NCI-H510A treated with DMSO at 0.1 percent for 48 hours (cell line): ENCODE measurements around the gene NOL9.

Experiments
- DNase-seq: peaks from one replicate; lab custom pipeline; 2025; lab: John Stamatoyannopoulos, UW

Gene NOL9

GRCh38 chr1:6489383-6489765 is 64.9 kb downstream of the NOL9 start:
- DNase-seq: no peak

- no peak for DNase-seq
Observed at GRCh38 chr1:6488602-6489382, 65.5 kb downstream of the NOL9 start.

DNA sequence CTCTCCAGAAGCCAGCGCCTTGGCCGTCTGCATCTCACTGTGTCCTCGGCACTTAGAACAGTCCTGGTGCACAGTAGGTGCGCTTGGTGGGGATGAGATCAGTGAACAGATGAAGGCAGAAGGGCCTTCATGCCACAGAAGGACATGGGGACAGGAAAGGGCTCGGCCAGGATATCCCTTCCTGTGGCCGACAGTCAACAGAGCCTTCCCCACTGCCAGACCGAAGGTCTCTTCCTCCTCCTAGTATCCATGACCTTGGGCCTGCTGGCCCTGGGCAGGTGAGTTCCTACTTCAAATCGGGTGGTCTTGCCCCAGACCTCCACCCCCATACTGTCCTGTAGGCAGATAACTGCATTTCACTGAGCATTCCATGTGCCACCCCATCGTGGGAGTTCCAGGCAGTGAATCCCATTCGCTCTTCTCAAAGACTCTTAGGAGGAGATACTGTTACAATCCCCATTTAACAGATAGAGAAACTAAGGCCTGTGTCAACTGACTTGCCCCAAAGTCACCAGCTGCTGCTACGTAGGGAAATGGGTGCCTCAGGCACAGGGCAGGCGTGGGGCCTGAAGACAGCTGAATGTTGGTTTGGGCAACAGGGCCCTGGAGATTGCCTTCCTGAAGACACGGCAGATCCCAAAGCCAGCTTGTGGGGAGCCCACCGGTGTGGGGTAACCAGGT is 66.4 kb downstream of the NOL9 start:
- no peak for DNase-seq

GRCh38 chr1:6486433-6487011 is 67.8 kb downstream of the NOL9 start:
- DNase-seq: peak; percentile 94

DNA sequence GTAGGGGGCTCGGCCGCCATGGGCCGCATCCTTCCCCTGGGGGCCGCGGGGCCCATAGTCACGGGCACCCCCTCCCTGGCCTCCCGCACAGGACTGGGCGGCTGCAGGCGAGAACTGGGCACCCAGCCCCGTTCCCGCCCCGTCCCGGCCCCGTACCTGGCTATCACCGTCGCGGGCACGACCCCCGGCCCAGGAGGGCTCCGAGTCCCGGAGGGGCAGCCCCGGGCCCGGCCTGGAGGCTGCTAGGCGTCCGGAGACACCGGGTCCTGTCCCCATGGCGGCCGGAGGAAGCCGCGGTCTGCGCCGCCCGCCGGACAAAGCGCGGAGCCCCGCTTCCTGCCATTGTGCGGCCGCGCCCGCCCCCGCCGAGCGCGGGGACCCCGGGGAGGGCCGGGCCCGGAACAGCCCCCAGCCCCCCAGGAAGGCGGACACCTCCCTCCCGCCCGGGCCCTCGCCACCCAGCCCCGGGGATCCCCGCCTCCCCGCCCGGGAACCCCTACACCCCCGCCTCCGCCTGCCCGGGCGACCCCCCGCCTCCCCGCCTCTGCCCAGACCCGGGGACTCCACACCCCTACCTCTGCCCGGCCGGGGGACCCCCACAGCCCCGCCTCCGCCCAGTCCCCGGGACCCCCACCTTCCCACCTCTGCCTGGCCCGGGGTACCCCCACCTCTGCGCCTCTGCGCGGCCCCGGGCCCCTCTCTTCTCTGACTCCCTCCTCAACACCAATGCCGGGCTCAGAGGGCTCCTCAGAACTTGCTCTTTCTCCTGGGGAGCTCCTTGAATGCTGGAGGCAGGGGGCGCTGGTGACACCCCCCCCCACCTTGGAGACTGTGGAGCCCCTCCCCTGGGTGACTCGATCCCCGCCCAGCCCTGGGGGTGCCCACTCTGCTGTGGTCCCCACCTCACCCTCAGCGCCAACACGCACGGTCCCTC is 68.9 kb downstream of the NOL9 start:
- no peak for DNase-seq

- no peak for DNase-seq
Observed at GRCh38 chr1:6484826-6485167, 69.5 kb downstream of the NOL9 start.

GRCh38 chr1:6483761-6484117 is 70.6 kb downstream of the NOL9 start:
- DNase-seq: no peak

- peak; percentile 88 for DNase-seq
Observed at GRCh38 chr1:6483017-6483760, 71.1 kb downstream of the NOL9 start.

DNA sequence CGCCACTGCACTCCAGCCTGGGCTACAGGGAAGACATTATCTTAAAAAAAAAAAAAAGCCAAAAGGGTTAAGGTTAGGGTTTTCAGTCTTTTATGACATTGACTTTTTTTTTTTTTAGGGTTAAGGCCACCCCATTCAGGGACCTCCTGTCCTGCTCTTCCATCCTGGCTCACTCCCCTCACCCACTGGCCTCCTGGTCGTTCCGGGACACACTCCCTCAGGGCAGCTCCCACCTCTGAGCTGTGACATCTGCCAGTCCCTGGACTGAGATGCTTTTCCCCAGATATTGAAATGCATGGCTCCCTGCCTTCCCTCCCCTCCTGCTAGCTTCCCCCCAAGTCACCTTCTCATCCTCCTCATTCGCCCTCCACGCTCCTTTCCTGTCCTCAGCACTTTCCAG is 72.5 kb downstream of the NOL9 start:
- no peak for DNase-seq

GRCh38 chr1:6477039-6477820 is 77.1 kb downstream of the NOL9 start:
- DNase-seq: no peak

GRCh38 chr1:6476483-6476882 is 77.8 kb downstream of the NOL9 start:
- no peak for DNase-seq

- DNase-seq: peak; percentile 45
Observed at GRCh38 chr1:6475381-6476133, 78.8 kb downstream of the NOL9 start.

- peak; percentile 68 for DNase-seq
Observed at GRCh38 chr1:6474815-6475282, 79.5 kb downstream of the NOL9 start.

GRCh38 chr1:6473974-6474814 is 80.1 kb downstream of the NOL9 start:
- DNase-seq: peak; percentile 98

DNA sequence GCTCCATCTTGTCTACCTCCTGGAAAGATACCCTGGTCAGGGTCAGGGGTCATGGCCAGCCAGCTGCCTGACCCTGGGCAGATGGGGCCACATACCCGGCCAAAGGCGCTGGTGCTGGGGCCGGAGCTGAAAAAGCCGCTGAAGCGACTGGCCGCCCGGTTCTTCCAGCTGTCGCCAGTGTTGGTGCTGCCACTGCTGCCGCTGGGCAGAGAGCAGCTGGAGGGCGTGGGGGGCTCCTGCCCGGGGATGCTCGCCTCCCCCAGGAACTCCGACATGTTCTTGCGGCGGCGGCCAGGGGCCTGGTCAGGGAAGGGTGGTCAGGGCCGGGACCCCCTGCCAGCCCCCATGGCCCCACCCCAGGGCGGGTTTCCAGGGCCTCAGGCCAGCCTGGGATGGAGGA is 81.2 kb downstream of the NOL9 start:
- no peak for DNase-seq

GRCh38 chr1:6472391-6472790 is 81.9 kb downstream of the NOL9 start:
- DNase-seq: no peak

GRCh38 chr1:6471970-6472368 is 82.3 kb downstream of the NOL9 start:
- DNase-seq: no peak
